ENCODE data around the gene SEC14L5. TPM values are rescaled to one million over a fixed set of nuclear protein-coding genes. Genes with fewer than 3 reads are reported as not detected.

Gene SEC14L5
- total RNA-seq, 1 experiment from 2014 or later = 0.27 TPM

- no peaks in the 10 kb centered on the region for H3K27me3 ChIP-seq (ENCODE audit: insufficient read depth, low read length)
- DNase-seq (ENCODE audit: low read depth, low spot score) (no peak), ATAC-seq (no peak)
- no peaks in the 10 kb centered on the region for H4K20me1 ChIP-seq (ENCODE audit: insufficient read depth)
- RAD21 ChIA-PET (ENCODE audit: low non-redundant PET in 1 of 2, low total read pairs in 2 of 2, uncharacterized antibody in 2 of 2, unreplicated experiment in 2 of 2) = no interaction called here
- no peak overlapping the region for H3K4me2 ChIP-seq (ENCODE audit: low read length)
- TF ChIP-seq POLR2A (IDR thresholded peaks at IDR 0.05; ENCODE audit: borderline replicate concordance, extremely low read depth, insufficient read depth, insufficient read length) = no peak
- no peak for TF ChIP-seq EZH2 (IDR thresholded peaks at IDR 0.05)
- no peak for TF ChIP-seq TCF7L2 (IDR thresholded peaks at IDR 0.05; ENCODE audit: borderline replicate concordance, extremely low read depth, insufficient read depth, insufficient read length)
- no peak for TF ChIP-seq SRF (IDR thresholded peaks at IDR 0.05; ENCODE audit: low read depth)
- no peak for TF ChIP-seq CTCF (IDR thresholded peaks at IDR 0.05 in 2 of 3, conservative IDR thresholded peaks at IDR 0.05 in 1 of 3; ENCODE audit: borderline replicate concordance in 1 of 3, insufficient read depth in 1 of 3, low read depth in 2 of 3, low read length in 2 of 3)
- TF ChIP-seq POLR2AphosphoS5 (IDR thresholded peaks at IDR 0.05; ENCODE audit: low read depth, low read length) = no peak
- TF ChIP-seq, protein P1, sequence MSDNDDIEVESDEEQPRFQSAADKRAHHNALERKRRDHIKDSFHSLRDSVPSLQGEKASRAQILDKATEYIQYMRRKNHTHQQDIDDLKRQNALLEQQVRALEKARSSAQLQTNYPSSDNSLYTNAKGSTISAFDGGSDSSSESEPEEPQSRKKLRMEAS (IDR thresholded peaks at IDR 0.05) = no peak
- no peak for TF ChIP-seq CBX3 (IDR thresholded peaks at IDR 0.05; ENCODE audit: low read depth)
- TF ChIP-seq ELF1 (IDR thresholded peaks at IDR 0.05; ENCODE audit: borderline replicate concordance, low read depth) = no peak
- TF ChIP-seq ATF3 (IDR thresholded peaks at IDR 0.05) = no peak
- no peak for TF ChIP-seq SP1 (IDR thresholded peaks at IDR 0.05; ENCODE audit: low read depth)
- no peak for TF ChIP-seq EZH2phosphoT487 (IDR thresholded peaks at IDR 0.05; ENCODE audit: borderline replicate concordance)
- no peak for TF ChIP-seq EGR1 (IDR thresholded peaks at IDR 0.05; ENCODE audit: low read depth)
- TF ChIP-seq ZFX (IDR thresholded peaks at IDR 0.05) = no peak
- TF ChIP-seq FOSL1 (IDR thresholded peaks at IDR 0.05; ENCODE audit: low read depth) = no peak
- TF ChIP-seq SIN3A (IDR thresholded peaks at IDR 0.05; ENCODE audit: low read depth) = no peak
- no peak for TF ChIP-seq CEBPB (IDR thresholded peaks at IDR 0.05; ENCODE audit: low read depth)
- no peak for TF ChIP-seq RAD21 (IDR thresholded peaks at IDR 0.05; ENCODE audit: low read depth)
- no peak overlapping the region for H3K9ac ChIP-seq (ENCODE audit: low read length)
- H3K4me3 ChIP-seq (replicated peaks in 1 of 2; ENCODE audit: low read depth in 1 of 2, low read length in 2 of 2) = no peak overlapping the region
- no peak overlapping the region for H3K27ac ChIP-seq (ENCODE audit: low read depth, low read length)
- no peaks in the 10 kb centered on the region for H3K36me3 ChIP-seq (ENCODE audit: control insufficient read depth in 1 of 2, insufficient read depth in 2 of 2, low read length in 2 of 2)
- no peak overlapping the region for H2AFZ ChIP-seq (ENCODE audit: low read depth, low read length, poor library complexity, severe bottlenecking)
- no TSS peak for BruUV-seq (replicated peaks)
- no peaks in the 10 kb centered on the region for H3K9me3 ChIP-seq (ENCODE audit: control insufficient read depth in 1 of 2, insufficient read depth in 1 of 2, low read depth in 1 of 2, low read length in 2 of 2)
- CTCF ChIA-PET = no interaction called here
- H3K9me2 ChIP-seq (ENCODE audit: insufficient read depth) = no peaks in the 10 kb centered on the region
- POLR2A ChIA-PET = no interaction called here
- peaks cover 0 to 10% of the 10 kb centered on the region in 2 experiments; a peak in 2 of 4 replicates for H3K4me1 ChIP-seq (ENCODE audit: control insufficient read depth in 1 of 2, insufficient read depth in 2 of 2, low read length in 2 of 2)
- no peaks in the 10 kb centered on the region for H3K79me2 ChIP-seq (ENCODE audit: insufficient read depth, low read length)
- intact Hi-C loops (cut with micrococcal nuclease) = no loop called here
Observed at GRCh38 chr16:4908854-4909401, 49.2 kb upstream of the SEC14L5 start.
